Measurements from ENCODE around the gene CEP104. TPM values are rescaled to one million over a fixed set of nuclear protein-coding genes. Genes with fewer than 3 reads are reported as not detected.
"Not testable (repeated sequence)": the region's sequence is repeated elsewhere in the genome, so short reads cannot be mapped to it uniquely, and the experiment has no call there.

The CEP104 gene
- total RNA-seq, 1 experiment from 2014 or later = 47.7 TPM

DNA sequence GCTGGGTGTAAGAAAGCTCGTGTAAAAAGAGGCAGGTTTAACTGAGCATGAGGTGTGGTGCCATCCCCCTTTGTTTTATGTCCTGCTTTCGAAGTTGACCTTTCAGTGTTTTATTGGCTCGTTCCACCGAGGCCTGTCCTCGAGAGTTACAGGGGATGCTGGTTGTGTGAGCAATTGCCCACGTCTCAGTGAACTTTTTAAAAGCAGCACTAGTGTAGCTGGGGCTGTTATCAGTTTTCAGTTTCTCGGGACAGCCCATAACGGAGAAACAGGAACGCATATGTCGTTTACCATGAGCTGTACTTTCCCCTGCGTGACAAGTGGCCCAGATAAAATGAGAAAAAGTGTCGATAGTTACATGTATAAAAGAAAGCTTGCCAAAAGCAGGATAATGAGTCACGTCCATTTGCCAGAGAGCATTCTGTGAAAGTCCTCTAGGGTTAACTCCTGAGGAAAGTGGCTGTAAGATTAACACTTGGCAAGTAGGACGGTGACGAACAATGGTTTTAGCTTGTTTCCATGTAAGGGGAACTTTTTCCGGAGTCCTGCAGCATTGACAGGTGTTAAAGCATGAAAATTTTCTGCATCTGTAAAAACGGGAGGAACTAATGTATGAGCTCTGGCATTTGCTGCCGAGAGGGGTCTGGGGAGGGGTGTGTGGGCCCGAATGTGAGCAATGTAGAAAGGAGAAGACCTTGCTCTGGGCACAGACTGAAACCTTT lies 52.9 kb downstream of the CEP104 start:
- no peak for DNase-seq
- Histone ChIP-seq H4K20me1 (ENCODE audit: insufficient read depth) (no peaks in the 10 kb centered on the region), H3K4me3 (no peak overlapping the region), H3K4me2 (no peak overlapping the region), H3F3A (ENCODE audit: insufficient read depth, low read depth) (no peaks in the 10 kb centered on the region), H3K36me3 (ENCODE audit: low read depth) (no peaks in the 10 kb centered on the region), H2AFZ (no peak overlapping the region), H3K4me1 (replicated peaks; ENCODE audit: insufficient read depth) (no peaks in the 10 kb centered on the region), H3K27ac (no peak overlapping the region), H3K9me2 (ENCODE audit: insufficient read depth) (no peaks in the 10 kb centered on the region), H3K79me2 (ENCODE audit: low read depth) (no peaks in the 10 kb centered on the region), H3K27me3 (ENCODE audit: insufficient read depth, low read depth) (peaks cover 28% of the 10 kb centered on the region; the same call in 1 of the 2 replicates), H3K9me3 (ENCODE audit: insufficient read depth, low read depth) (no peaks in the 10 kb centered on the region; the same call in 1 of the 2 replicates)
- CTCF ChIA-PET = no interaction called here
- TF ChIP-seq, protein P1, sequence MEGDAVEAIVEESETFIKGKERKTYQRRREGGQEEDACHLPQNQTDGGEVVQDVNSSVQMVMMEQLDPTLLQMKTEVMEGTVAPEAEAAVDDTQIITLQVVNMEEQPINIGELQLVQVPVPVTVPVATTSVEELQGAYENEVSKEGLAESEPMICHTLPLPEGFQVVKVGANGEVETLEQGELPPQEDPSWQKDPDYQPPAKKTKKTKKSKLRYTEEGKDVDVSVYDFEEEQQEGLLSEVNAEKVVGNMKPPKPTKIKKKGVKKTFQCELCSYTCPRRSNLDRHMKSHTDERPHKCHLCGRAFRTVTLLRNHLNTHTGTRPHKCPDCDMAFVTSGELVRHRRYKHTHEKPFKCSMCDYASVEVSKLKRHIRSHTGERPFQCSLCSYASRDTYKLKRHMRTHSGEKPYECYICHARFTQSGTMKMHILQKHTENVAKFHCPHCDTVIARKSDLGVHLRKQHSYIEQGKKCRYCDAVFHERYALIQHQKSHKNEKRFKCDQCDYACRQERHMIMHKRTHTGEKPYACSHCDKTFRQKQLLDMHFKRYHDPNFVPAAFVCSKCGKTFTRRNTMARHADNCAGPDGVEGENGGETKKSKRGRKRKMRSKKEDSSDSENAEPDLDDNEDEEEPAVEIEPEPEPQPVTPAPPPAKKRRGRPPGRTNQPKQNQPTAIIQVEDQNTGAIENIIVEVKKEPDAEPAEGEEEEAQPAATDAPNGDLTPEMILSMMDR (conservative IDR thresholded peaks at IDR 0.05) = no peak
- no peak for TF ChIP-seq EZH2 (IDR thresholded peaks at IDR 0.05; ENCODE audit: low read depth)
- intact Hi-C loops (cut with micrococcal nuclease; ENCODE audit: unreplicated experiment) = no loop called here
- POLR2A ChIA-PET (ENCODE audit: unreplicated experiment) = no interaction called here
- BruUV-seq (replicated peaks) = no TSS peak

DNA sequence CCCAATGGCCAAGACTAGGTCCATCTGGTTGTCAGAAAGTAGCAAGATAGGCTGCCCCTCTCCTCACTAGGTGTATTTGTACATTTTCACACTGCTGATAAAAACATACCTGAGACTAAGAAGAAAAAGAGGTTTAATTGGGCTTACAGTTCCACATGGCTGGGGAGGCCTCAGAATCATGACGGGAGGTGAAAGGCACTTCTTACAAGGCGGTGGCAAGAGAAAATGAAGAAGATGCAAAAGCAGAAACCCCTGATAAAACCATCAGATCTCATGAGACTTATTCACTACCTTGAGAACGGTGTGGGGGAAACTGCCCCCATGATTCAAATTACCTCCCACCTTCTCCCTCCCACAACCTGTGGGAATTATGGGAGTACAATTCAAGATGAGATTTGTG lies 56.2 kb downstream of the CEP104 start:
- intact Hi-C loops (cut with micrococcal nuclease; ENCODE audit: unreplicated experiment); BruUV-seq (replicated peaks); H3K27ac ChIP-seq; H3K79me2 ChIP-seq (ENCODE audit: low read depth); POLR2A ChIA-PET (ENCODE audit: unreplicated experiment); H3K9me3 ChIP-seq (ENCODE audit: insufficient read depth, low read depth); H4K20me1 ChIP-seq (ENCODE audit: insufficient read depth); H3K4me3 ChIP-seq; H2AFZ ChIP-seq; H3K36me3 ChIP-seq (ENCODE audit: low read depth); DNase-seq; CTCF ChIA-PET; H3K4me1 ChIP-seq (replicated peaks; ENCODE audit: insufficient read depth); H3K9me2 ChIP-seq (ENCODE audit: insufficient read depth); H3K4me2 ChIP-seq; H3F3A ChIP-seq (ENCODE audit: insufficient read depth, low read depth): not testable (repeated sequence)
- H3K27me3 ChIP-seq (ENCODE audit: insufficient read depth, low read depth) = peaks cover 28% of the 10 kb centered on the region; the same call in 1 of the 2 replicates

DNA sequence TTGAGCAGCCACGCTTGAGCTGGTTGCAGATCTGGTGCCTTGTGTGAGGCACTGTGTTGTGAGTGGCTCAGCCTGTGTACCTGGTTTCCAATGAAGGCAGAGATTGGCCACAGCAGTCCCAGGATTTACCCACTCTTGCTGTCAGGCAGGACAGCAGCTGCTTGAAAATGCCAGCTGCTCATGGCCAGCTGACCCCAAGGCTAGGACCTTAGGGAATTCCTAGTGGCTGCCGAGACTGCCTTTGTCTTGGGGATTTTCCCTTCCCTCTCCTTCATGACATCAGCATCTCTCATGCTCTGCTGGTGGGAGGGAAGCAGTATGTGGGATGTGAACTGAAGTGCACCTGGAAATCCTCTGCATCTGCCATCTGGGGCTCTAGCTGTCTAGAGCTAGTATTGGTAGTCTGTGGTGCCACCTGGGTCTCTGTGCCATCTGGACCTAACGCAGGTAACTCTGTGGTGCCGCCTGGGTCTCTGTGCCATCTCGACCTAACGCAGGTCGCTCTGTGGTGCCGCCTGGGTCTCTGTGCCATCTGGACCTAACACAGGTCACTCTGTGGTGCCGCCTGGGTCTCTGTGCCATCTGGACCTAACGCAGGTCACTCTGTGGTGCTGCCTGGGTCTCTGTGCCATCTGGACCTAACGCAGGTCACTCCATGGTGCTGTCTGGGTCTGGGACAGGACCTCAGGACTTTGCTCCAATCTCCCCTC lies 56.9 kb downstream of the CEP104 start:
- H3K9me2 ChIP-seq (ENCODE audit: insufficient read depth) = no peaks in the 10 kb centered on the region
- H2AFZ ChIP-seq = no peak overlapping the region
- no peak for DNase-seq
- H3K4me1 ChIP-seq (replicated peaks; ENCODE audit: insufficient read depth) = peaks cover 8% of the 10 kb centered on the region
- no peak overlapping the region for H3K4me2 ChIP-seq
- H3K9me3 ChIP-seq (ENCODE audit: insufficient read depth, low read depth) = no peaks in the 10 kb centered on the region
- TF ChIP-seq EZH2 (IDR thresholded peaks at IDR 0.05; ENCODE audit: low read depth) = no peak
- TF ChIP-seq, protein P1 (conservative IDR thresholded peaks at IDR 0.05) = no peak
- no TSS peak for BruUV-seq (replicated peaks)
- H3K4me3 ChIP-seq = no peak overlapping the region
- no peak overlapping the region for H3K27ac ChIP-seq
- H4K20me1 ChIP-seq (ENCODE audit: insufficient read depth) = no peaks in the 10 kb centered on the region
- ChIA-PET CTCF (no interaction called here), POLR2A (ENCODE audit: unreplicated experiment) (no interaction called here)
- no peaks in the 10 kb centered on the region for H3K36me3 ChIP-seq (ENCODE audit: low read depth)
- peaks cover 8% of the 10 kb centered on the region for H3K79me2 ChIP-seq (ENCODE audit: low read depth)
- intact Hi-C loops (cut with micrococcal nuclease; ENCODE audit: unreplicated experiment) = loop anchor here (5.0 to 10.0 kb wide), 2 partner anchors 105 to 348 kb away; partner anchors contain the start of genes ARHGEF16 and C1orf174
- no peaks in the 10 kb centered on the region for H3F3A ChIP-seq (ENCODE audit: insufficient read depth, low read depth)
- H3K27me3 ChIP-seq (ENCODE audit: insufficient read depth, low read depth) = peaks cover 28% of the 10 kb centered on the region; the same call in 1 of the 2 replicates

All from PC-9 (cell line).